ENCODE measurements around the gene CPNE1. TPM values are rescaled to one million over a fixed set of nuclear protein-coding genes. Genes with fewer than 3 reads are reported as not detected.

Gene CPNE1
- total RNA-seq, 1 experiment from 2014 or later, result 222 TPM

GRCh38 chr20:35650632-35651031 is 14.1 kb downstream of the CPNE1 start:
- POLR2A ChIA-PET (ENCODE audit: unreplicated experiment), result no interaction called here
- Histone ChIP-seq H3K79me2 (ENCODE audit: low read length) (peaks cover 97% of the 10 kb centered on the region), H3K9me2 (replicated peaks; ENCODE audit: low read length) (no peaks in the 10 kb centered on the region), H4K20me1 (ENCODE audit: low read length) (peaks cover 59% of the 10 kb centered on the region), H3F3A (ENCODE audit: low read length, unreplicated experiment) (no peaks in the 10 kb centered on the region), H3K4me2 (ENCODE audit: low read length) (no peak overlapping the region), H3K27me3 (ENCODE audit: low read length) (no peaks in the 10 kb centered on the region), H3K36me3 (ENCODE audit: low read depth, low read length) (peaks cover 43% of the 10 kb centered on the region), H3K4me3 (ENCODE audit: low read length) (no peak overlapping the region), H3K27ac (ENCODE audit: low read length) (no peak overlapping the region), H2AFZ (ENCODE audit: low read length) (no peak overlapping the region), H3K9ac (ENCODE audit: low read length) (no peak overlapping the region), H3K4me1 (ENCODE audit: insufficient read depth, low read length) (no peaks in the 10 kb centered on the region), H3K9me3 (ENCODE audit: low read length) (no peaks in the 10 kb centered on the region)
- ATAC-seq (no peak), DNase-seq (no peak)
- intact Hi-C loops (cut with micrococcal nuclease), result no loop called here
- BruUV-seq (replicated peaks), result no TSS peak
- CTCF ChIA-PET, result no interaction called here
- no peak for TF ChIP-seq EZH2 (IDR thresholded peaks at IDR 0.05; ENCODE audit: low read length, unreplicated experiment)
- TF ChIP-seq EZH2phosphoT487 (IDR thresholded peaks at IDR 0.05; ENCODE audit: borderline replicate concordance, low read length), result no peak
- TF ChIP-seq CTCF (conservative IDR thresholded peaks at IDR 0.05; ENCODE audit: low read depth, low read length), result no peak

- ChIA-PET POLR2A (ENCODE audit: unreplicated experiment) (interaction anchor here (0.6 kb wide), 1 partner anchor 17 kb away, joined by 9 read pairs; no protein-coding TSS in a partner anchor), CTCF (interaction anchor here (0.7 kb wide), 1 partner anchor 30 kb away, joined by 3 read pairs; no protein-coding TSS in a partner anchor)
- Histone ChIP-seq H3K27ac (ENCODE audit: low read length) (no peak overlapping the region), H3K4me1 (ENCODE audit: insufficient read depth, low read length) (no peaks in the 10 kb centered on the region), H2AFZ (ENCODE audit: low read length) (no peak overlapping the region), H3F3A (ENCODE audit: low read length, unreplicated experiment) (no peaks in the 10 kb centered on the region), H3K4me2 (ENCODE audit: low read length) (no peak overlapping the region), H3K9me2 (replicated peaks; ENCODE audit: low read length) (no peaks in the 10 kb centered on the region), H3K9ac (ENCODE audit: low read length) (no peak overlapping the region), H3K36me3 (ENCODE audit: low read depth, low read length) (peaks cover 25% of the 10 kb centered on the region), H3K9me3 (ENCODE audit: low read length) (no peaks in the 10 kb centered on the region), H3K27me3 (ENCODE audit: low read length) (no peaks in the 10 kb centered on the region), H3K4me3 (ENCODE audit: low read length) (no peak overlapping the region), H4K20me1 (ENCODE audit: low read length) (peaks cover 41% of the 10 kb centered on the region), H3K79me2 (ENCODE audit: low read length) (peaks cover 97% of the 10 kb centered on the region)
- TF ChIP-seq EZH2 (IDR thresholded peaks at IDR 0.05; ENCODE audit: low read length, unreplicated experiment) (no peak), CTCF (conservative IDR thresholded peaks at IDR 0.05; ENCODE audit: low read depth, low read length) (no peak), EZH2phosphoT487 (IDR thresholded peaks at IDR 0.05; ENCODE audit: borderline replicate concordance, low read length) (no peak)
- ATAC-seq (no peak), DNase-seq (peak; percentile 15)
- BruUV-seq (replicated peaks), result no TSS peak
- intact Hi-C loops (cut with micrococcal nuclease), result no loop called here
These were observed 15.9 kb downstream of the CPNE1 start for GRCh38 chr20:35648836-35649235.

GRCh38 chr20:35644806-35645205 is 19.9 kb downstream of the CPNE1 start:
- no peak overlapping the region for H2AFZ ChIP-seq (ENCODE audit: low read length)
- H3K9me3 ChIP-seq (ENCODE audit: low read length), result no peaks in the 10 kb centered on the region
- H3K9ac ChIP-seq (ENCODE audit: low read length), result no peak overlapping the region
- TF ChIP-seq EZH2phosphoT487 (IDR thresholded peaks at IDR 0.05; ENCODE audit: borderline replicate concordance, low read length) (no peak), CTCF (conservative IDR thresholded peaks at IDR 0.05; ENCODE audit: low read depth, low read length) (no peak), EZH2 (IDR thresholded peaks at IDR 0.05; ENCODE audit: low read length, unreplicated experiment) (no peak)
- peaks cover 10% of the 10 kb centered on the region; the same call in 1 of the 2 replicates for H4K20me1 ChIP-seq (ENCODE audit: low read length)
- no peaks in the 10 kb centered on the region for H3F3A ChIP-seq (ENCODE audit: low read length, unreplicated experiment)
- no peak overlapping the region for H3K4me2 ChIP-seq (ENCODE audit: low read length)
- peaks cover 91% of the 10 kb centered on the region for H3K79me2 ChIP-seq (ENCODE audit: low read length)
- H3K4me3 ChIP-seq (ENCODE audit: low read length), result no peak overlapping the region
- no peaks in the 10 kb centered on the region for H3K27me3 ChIP-seq (ENCODE audit: low read length)
- ChIA-PET POLR2A (ENCODE audit: unreplicated experiment) (interaction anchor here (0.6 kb wide), 1 partner anchor 19 kb away, joined by 3 read pairs; no protein-coding TSS in a partner anchor), CTCF (no interaction called here)
- no peak overlapping the region for H3K27ac ChIP-seq (ENCODE audit: low read length)
- BruUV-seq (replicated peaks), result no TSS peak
- intact Hi-C loops (cut with micrococcal nuclease), result no loop called here
- no peak for DNase-seq
- no peak for ATAC-seq
- no peaks in the 10 kb centered on the region for H3K9me2 ChIP-seq (replicated peaks; ENCODE audit: low read length)
- no peaks in the 10 kb centered on the region for H3K36me3 ChIP-seq (ENCODE audit: low read depth, low read length)
- H3K4me1 ChIP-seq (ENCODE audit: insufficient read depth, low read length), result no peaks in the 10 kb centered on the region
